NCI-H748 (cell line): Measurements from ENCODE around the gene ST3GAL3.

Experiments used
- DNase-seq: peaks from one replicate; lab custom pipeline; 2025; ENCODE audit not compliant: unreplicated experiment; lab: John Stamatoyannopoulos, UW

ST3GAL3 gene

DNA sequence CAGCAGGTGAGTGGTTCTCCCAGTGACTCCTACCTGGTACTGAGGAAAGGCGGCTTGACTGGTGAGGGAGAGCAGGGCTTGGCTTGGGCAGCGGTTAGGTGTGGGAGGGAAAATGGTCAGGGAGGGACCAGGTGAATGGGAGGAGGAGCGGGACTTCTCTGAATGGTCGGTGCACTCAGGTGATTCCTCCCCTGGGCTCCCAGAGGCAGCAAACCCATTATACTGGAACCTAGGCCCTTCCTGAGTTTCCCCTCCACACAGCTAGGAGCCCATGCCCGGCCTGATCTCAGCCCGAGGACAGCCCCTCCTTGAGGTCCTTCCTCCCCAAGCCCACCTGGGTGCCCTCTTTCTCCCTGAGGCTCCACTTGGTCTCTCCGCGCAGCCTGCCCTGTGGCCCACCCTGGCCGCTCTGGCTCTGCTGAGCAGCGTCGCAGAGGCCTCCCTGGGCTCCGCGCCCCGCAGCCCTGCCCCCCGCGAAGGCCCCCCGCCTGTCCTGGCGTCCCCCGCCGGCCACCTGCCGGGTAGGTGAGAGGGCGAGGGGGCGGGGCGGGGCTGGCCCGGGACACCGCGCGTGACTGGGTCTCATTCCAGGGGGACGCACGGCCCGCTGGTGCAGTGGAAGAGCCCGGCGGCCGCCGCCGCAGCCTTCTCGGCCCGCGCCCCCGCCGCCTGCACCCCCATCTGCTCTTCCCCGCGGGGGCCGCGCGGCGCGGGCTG lies 228.5 kb downstream of the ST3GAL3 start:
- DNase-seq = peak; percentile 63

DNA sequence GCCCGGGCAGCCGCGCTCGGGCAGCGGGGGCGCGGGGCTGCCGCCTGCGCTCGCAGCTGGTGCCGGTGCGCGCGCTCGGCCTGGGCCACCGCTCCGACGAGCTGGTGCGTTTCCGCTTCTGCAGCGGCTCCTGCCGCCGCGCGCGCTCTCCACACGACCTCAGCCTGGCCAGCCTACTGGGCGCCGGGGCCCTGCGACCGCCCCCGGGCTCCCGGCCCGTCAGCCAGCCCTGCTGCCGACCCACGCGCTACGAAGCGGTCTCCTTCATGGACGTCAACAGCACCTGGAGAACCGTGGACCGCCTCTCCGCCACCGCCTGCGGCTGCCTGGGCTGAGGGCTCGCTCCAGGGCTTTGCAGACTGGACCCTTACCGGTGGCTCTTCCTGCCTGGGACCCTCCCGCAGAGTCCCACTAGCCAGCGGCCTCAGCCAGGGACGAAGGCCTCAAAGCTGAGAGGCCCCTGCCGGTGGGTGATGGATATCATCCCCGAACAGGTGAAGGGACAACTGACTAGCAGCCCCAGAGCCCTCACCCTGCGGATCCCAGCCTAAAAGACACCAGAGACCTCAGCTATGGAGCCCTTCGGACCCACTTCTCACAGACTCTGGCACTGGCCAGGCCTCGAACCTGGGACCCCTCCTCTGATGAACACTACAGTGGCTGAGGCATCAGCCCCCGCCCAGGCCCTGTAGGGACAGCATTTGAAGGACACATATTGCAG lies 229.3 kb downstream of the ST3GAL3 start:
- peak; percentile 80 for DNase-seq

DNA sequence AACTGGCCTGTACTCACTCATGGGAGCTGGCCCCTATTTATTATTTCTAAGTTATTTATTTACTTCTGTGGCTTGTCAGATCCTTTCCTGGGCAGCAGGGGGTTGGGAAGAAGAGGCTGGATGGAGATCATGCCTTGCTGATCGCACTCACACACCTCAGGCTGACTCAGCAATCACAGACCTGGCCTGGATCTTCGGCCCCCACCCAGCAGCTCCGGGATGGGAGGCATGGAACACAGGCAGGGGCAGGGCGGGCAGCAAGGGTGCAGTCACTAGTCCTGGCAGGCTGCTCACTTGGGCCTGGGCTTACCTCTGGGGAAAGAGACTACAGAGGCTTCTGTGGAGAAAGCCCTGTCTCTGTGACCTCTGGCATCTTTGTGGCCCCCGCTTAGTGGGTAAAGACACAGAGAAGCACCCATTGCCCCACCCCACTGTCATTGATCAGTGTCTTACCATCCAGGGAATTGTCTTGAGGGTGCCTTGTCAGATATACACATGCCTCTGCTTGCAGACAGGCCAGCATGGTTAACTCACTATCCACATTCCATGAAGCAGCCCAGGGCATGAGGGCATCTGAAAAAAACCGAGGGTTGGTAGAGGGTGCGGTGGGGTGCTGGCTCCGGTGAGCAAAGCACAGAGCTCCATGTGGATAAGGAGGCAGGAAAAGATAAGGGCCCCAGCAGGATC lies 230.0 kb downstream of the ST3GAL3 start:
- no peak for DNase-seq

DNA sequence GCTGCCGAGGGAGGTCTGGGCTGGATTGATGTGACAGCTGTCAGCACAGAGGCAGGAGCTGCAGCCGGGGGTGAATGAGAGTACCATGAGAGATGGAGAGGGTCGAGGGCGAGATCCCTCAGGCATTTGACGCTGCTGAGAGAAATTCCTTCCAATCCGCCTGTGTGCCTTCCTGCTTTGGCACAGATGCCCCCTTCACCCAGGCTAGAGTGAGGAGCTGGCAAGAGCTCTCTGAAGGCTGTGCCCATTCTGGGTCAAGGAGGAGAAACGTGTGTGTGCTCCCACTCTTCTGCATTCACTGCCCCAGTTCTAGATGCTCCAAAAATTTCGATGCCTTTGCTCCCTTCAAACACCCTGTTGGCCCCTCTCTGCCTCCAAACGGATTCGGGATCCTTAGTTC lies 231.0 kb downstream of the ST3GAL3 start:
- DNase-seq = no peak

DNA sequence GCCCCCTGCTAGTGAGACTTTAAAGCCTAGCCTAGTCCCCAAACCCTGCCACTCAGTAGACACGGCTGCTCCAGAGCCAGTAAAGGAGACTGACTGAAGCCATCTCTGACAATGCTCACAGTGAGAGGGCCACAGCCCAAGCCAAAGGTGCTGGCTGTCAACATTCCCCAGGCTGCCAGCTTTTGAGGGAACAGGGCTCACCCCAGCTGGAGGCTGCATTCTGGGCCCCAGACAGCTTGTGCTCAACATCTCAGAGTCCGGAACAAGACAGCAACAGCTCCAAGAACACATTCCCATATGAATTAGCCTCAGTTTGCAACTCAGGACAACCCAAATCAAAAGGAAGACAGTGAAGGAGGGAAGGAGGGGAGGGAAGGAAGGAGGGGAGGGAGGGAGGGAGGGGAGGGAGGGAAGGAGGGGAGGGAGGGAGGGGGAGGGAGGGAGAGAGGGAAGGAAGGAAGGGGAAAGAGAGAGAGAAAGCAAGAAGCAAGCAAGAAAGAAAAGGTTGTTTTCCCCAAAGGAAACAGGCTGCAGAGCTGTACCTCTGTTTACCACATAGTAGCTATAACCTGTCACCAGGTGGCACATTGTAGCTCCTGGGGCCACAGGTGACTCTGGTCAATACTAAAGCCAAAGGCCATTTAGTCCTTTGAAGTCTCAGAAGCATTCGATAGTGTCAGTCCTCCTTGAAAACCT lies 231.7 kb downstream of the ST3GAL3 start:
- DNase-seq = no peak

DNA sequence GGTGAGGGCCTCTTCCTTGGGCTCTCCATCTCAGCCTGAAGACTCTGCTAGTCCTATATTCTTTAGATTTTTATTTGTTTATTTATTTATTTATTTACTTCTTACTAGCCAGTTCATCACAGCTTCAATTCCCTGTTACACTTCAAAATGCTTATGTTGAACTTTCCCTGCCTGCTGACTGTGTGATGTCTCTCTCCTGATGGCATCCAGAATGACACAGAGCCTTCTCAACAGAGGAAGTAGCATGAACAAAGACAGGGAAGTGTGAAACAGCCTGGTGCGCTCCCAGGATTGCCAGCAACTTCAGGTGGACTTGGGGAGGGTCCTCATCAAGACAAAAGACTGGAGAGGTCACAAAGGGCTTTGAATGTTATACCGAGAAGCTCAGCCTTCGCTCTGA lies 235.1 kb downstream of the ST3GAL3 start:
- DNase-seq = no peak

DNA sequence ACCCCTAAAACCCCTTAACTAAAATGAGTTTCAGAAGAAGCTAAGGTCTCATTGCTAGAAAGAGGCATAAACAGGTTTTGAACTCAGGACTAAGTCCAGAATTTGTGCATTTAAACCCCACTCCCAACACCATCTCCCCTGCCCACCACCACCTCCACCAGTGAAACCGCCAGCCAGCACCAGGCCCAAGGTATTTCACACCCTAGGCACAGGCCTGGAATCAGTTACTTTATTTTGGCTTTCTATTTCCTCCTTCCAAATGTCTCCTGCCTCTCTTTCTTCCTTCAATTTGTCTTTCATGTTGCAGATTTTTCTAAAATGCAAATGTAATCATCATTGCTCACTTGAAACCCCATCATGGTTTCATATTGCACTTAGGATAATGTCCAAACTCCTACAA lies 237.5 kb downstream of the ST3GAL3 start:
- no peak for DNase-seq

DNA sequence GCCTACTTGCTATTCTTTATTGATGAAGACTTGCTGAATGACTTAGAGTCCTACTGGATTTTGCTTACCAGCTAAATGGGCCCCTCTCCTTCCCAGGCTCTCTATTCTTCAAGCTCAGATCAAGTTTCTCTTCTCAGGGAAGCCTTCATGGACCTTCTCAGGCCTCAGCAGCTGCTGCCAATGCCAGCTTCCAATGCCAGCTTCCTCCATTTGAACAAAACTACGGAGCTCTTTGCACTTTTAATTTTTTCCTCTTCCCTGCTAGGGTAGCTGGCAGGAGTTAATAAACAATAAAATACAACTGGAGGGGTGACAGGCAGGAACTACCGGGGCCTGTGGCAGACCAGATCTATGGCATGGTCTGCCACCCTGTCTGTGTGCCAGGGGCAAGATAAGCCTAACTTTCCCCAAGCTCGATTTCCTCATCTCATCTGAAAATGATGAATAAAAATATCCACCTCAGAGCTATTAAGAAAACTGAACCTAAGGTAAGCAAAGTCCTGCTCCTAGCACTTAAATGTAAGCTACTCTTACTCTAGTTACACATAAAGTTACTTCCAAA lies 238.4 kb downstream of the ST3GAL3 start:
- DNase-seq = no peak

DNA sequence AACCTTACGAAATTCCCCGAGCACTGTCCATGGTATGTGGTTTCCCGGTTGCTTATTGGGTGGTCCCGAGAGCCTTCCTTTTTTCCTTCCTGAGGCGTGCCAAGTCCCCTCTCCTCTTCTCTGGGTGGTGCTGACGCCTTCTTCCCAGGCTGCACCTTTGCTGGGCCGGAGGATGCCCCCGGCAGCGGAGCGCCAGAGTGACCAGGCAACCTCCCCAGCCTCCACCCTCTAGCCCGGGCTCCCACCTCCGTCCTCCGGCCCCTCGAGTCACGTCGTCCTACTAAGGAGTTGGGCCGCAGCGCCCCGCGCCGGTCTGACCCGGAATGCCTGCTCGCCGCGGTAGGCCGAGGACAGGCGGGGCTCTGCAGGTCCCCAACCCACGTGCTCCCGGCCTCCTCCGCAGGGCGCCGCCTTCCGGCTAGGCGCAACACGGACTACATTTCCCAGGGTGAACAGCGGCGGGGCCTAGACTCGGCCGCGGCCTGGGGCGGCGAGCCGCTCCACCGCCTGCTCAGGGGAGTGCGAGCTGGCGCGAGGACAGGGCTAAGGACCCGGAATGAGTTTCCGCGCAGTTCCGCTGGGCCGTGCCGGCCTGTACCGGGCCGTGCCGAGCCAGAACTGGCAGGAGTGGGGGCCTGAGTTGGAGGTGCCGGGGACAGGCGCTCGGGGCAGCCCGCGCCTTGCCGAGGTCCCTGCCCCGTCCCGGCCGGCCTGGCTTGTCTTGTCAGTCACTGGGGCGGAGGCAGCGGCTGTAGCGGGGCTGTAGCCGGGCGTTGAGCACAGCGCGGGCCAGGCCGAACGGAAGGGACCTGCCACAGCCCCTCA lies 239.1 kb downstream of the ST3GAL3 start, which contains the start of gene IPO13:
Gene IPO13 (plus strand): TSS at position 715 of the 825 bp plus-strand sequence. CDS start 651 bp downstream, outside the sequence.
- DNase-seq = peak; percentile 99

DNA sequence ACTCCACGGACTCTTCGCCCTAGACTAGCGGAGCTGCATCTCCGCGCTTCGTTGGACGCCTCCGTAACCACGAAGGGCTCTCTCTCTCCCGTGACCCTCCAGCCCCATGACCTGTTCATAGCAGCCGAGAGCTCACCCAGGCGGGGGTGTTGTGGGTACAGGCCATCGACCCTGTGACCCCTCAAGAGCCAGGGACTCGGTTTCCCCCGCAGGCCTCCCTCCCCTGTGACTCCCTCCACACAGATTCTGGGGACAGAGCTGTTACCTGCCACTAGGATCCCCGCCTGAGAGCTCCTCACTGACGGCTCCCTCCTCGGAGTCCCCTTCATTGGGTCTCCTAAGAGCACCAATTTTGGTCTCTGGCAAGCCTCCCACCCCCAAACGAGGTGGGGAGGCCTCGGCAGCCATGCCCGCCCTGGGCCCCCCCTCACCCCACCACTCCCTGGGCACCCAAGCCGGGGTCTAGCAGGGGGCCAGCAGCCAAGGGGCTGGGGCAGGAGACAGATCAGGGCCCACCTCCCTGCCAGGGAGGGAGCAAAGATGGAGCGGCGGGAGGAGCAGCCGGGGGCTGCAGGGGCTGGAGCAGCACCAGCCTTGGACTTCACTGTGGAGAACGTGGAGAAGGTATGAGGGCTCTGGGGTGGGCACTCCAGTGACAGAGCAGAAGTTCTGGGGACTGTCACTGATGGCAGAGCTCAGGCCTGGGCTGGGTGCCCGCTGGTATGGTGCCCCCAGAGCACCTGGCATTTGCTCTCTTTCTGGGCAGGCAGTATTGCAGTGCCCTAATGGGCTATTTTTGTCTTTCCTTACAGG lies 239.9 kb downstream of the ST3GAL3 start:
- DNase-seq = peak; percentile 62

DNA sequence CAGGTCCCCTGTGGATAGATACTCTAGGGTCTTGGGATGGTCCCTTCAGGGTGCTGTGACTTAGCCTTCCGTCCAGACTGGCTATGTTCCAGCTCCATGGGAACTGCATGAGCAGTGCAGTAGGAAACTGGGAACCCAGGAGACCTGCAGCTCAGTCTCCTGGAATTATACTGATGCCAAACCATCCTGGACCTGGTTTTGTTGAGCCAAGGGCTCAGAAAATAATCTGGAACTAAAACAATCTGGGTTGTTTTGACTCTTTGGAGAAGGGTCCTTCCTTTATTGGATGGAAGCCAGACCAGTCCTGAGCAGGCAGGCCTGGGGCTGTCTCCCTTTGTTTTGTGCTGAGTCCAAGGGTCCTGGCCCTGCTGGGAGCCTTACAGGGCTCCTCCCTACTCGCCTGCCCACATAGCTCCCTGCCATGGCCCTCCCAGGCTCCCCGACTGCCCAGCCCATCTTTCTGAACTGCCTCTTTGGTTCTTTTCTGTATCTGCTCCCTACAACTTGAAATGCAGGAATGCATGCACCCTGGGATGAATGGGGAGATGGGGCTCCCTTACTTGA lies 240.6 kb downstream of the ST3GAL3 start:
- no peak for DNase-seq

DNA sequence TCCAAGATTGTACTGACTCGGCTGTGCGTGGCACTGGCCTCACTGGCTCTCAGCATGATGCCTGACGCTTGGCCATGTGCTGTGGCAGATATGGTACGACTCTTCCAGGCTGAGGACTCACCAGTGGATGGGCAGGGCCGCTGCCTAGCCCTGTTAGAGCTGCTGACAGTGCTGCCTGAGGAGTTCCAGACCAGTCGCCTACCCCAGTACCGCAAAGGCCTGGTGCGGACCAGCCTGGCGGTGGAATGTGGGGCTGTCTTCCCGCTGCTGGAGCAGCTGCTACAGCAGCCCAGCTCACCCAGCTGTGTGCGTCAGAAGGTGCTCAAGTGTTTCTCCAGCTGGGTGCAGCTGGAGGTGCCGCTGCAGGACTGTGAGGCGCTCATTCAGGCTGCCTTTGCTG lies 242.3 kb downstream of the ST3GAL3 start:
- no peak for DNase-seq

DNA sequence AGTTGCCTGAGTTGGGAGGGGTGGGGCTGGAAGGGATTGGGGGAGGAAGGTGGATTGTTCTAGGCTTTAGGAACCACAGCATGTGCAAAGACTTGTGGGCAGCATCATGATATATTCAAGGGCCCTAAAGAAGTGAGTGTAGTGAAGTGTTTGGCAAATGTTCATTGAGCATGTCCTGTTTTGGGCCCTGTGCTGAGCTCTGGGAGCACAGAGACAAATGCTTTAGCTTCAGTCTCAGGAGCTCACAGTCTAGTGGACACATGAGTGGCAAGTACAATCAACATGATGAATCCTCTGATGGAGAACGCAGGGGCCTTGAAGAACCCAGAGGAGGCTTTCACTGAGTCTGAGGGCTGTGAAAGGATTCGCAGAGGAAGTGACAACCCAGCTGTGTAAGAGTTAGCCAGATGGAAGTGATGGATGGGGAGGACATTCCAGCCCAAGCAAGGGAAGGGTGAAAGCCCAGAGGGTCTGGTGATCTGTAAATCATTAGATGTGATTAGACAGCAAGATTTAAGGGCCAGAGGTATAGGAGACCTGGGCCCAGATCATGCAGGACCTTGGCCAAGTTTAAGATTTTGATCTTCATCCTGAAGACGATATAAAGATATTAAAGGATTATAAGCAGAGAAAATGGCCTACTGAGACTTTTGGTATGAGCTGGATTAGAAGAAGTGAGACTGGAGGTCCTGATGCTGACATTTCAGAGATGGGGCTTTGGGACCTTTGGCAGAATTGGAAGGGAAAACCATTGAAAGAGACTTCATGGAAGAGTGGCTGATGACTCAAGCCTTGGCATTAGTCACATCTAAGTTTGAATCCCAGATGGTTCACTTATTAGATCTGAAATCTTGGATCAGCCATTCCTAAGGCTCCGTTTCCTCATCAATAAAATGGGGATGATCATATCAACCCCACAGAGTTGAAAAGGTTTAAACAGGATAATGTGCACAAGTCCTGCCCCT lies 244.0 kb downstream of the ST3GAL3 start:
- DNase-seq = no peak

DNA sequence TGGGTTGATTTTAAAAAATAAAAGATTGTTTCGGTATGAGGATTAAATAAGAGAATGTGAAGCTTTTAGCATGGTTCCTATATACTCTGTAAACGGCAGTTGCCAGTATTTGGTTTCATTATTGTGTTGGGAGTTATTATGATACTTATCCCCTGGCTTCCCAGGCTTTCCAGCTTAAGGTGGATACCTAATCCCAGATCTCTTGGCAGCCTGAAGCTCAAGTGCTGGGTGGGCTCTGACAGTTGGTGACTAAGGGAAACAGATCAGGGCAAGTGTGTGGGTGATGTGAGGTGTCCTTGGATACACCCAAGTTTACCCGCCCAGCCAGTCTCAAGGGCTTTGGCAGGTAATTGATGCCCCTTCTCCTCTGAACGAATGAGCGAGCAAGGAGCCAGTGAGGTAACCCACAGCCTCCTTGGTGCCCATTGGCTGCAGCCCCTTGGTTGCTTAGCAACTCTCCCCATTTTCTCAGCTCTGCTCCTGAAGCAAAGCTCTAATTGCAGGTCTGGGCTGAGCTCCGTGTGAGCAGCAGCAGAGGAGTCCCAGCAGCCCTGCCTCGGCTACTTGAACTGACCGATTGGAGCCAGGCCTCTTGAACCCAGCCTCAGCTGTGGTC lies 245.5 kb downstream of the ST3GAL3 start:
- peak; percentile 95 for DNase-seq

DNA sequence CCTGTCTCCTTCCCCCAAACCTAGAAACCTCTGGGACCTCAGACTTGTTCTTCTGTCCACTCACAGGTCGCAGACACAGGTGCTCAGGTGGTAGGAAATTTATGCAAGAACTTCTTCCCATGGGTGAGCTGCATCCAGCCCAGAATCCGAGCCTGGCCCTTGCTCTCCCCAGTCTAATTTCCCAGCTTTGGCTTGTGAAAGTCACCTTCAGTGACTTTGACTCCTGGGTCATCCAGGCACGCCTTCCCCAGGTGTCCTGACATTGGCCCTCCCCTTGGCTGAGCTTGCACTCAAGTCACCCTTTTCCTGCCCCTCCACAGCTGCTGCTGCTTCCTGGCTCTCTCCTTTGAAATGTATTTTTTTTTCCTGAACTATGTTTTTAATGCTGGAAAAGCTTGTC lies 246.0 kb downstream of the ST3GAL3 start:
- no peak for DNase-seq

DNA sequence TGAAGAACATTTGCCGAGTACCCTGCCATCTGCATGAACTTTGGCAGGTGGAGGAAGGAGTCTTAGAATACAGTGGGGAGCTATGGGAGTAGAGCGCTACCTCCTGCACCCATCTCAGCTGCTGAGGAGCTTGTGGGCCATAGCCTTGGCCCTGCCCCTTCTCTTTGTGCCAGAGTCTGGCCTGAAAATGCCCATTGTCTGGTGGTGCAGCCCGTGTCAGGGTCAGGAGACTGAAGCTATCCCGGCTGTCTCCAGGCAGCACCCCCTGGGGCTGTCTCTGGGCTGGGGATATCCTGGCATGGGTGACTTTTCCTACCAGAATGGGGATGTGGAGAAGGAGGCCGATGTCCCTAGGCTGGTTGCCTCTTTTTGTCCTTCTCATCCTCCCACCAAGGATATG lies 246.7 kb downstream of the ST3GAL3 start:
- no peak for DNase-seq

DNA sequence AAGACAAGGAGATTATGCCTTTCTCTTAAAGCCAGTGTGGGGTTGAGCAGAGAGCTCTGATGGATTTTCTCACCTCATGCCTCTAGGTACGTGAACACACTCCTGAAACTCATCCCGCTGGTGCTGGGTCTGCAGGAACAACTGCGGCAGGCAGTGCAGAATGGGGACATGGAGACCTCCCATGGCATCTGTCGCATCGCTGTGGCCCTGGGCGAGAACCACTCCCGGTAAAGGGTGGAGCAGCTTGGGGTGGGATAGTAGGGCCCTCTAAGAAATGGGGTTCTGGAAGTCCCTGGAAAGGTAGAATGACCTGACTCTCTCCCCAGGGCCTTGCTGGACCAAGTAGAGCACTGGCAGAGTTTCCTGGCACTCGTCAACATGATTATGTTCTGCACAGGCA lies 248.9 kb downstream of the ST3GAL3 start:
- no peak for DNase-seq
